LNCAP (cell line): Measurements from ENCODE around the gene BMI1.

Experiments used
- CTCF ChIP-seq: fragments of 450-650 bp; IDR thresholded peaks from 2 replicates; pipeline ENCODE4 v1.5.1; 2017; ENCODE audit warnings: mild to moderate bottlenecking

The BMI1 gene

GRCh38 chr10:22363305-22363704 is 42.4 kb downstream of the BMI1 start:
- TF ChIP-seq CTCF = no peak

GRCh38 chr10:22364407-22365140 is 43.7 kb downstream of the BMI1 start:
- TF ChIP-seq CTCF = no peak

GRCh38 chr10:22365233-22365632 is 44.3 kb downstream of the BMI1 start:
- TF ChIP-seq CTCF = no peak

GRCh38 chr10:22365644-22366434 is 44.9 kb downstream of the BMI1 start:
- TF ChIP-seq CTCF = no peak

- no peak for TF ChIP-seq CTCF
Measured at GRCh38 chr10:22366435-22366703, 45.5 kb downstream of the BMI1 start.

- no peak for TF ChIP-seq CTCF
Measured at GRCh38 chr10:22366771-22367170, 45.9 kb downstream of the BMI1 start.

- no peak for TF ChIP-seq CTCF
Measured at GRCh38 chr10:22367471-22367870, 46.6 kb downstream of the BMI1 start.
